Esophagus muscularis mucosa (tissue), 4 donors: ENCODE results near the gene GPR33. TPM values are rescaled to one million over a fixed set of nuclear protein-coding genes. Genes with fewer than 3 reads are reported as not detected.

Experiments used
- DNase-seq: peaks from one replicate; pipeline ENCODE4 v3.0.0-alpha.2; 2017; ENCODE audit errors: extremely low spot score
- H3K27ac ChIP-seq, 4 donors: fragments of 200-600 bp; sonication (generic); replicated peaks in 1 of 4; 1 replicate in 3 of 4; 2 replicates in 1 of 4; pipeline ENCODE4 v1.5.1; 2016 to 2019; ENCODE audit warnings: mild to moderate bottlenecking in 1 of 4
- H3K27me3 ChIP-seq, 4 donors: fragments of 200-600 bp; sonication (generic); one replicate each; pipeline versions ENCODE4 v1.5.1 to v1.6.0; 2016 to 2019
- H3K36me3 ChIP-seq, 4 donors: fragments of 200-600 bp; sonication (generic); one replicate each; pipeline ENCODE4 v1.5.1; 2016 to 2019
- H3K4me1 ChIP-seq, 4 donors: fragments of 200-600 bp; sonication (generic); one replicate each; pipeline ENCODE4 v1.5.1; 2016 to 2019
- H3K4me3 ChIP-seq, 4 donors: fragments of 200-600 bp; sonication (generic); 1 replicate in 2 of 4; 2 replicates in 2 of 4; pipeline ENCODE4 v1.5.1; 2016 to 2019; ENCODE audit warnings: mild to moderate bottlenecking in 4 of 4, moderate library complexity in 1 of 4
- H3K9me3 ChIP-seq, 4 donors: fragments of 200-600 bp; sonication (generic); 1 replicate in 3 of 4; 2 replicates in 1 of 4; pipeline ENCODE4 v1.5.1; 2016 to 2019
- EP300 ChIP-seq: sonication (generic); formaldehyde crosslinking; IDR thresholded peaks from one replicate; pipeline ENCODE4 v1.6.1; 2017; ENCODE audit warnings: antibody characterized with exemption
- POLR2A ChIP-seq: fragments of 450-650 bp; IDR thresholded peaks from one replicate; pipeline ENCODE4 v1.6.1; 2017; ENCODE audit warnings: antibody characterized with exemption, moderate library complexity, mild to moderate bottlenecking, low read depth
- POLR2AphosphoS5 ChIP-seq, 2 donors: sonication (generic); formaldehyde crosslinking; IDR thresholded peaks; one replicate each; pipeline ENCODE4 v1.6.1; 2017; ENCODE audit warnings: antibody characterized with exemption in 2 of 2
- WGBS: methylation state at CpG from one replicate; pipeline ENCODE4 v1.1.5; 2018; 5-methylcytosine and 5-hydroxymethylcytosine counted together
- intact Hi-C: fragments of 100-400 bp; cut with DNase I; formaldehyde crosslinking; loops from one replicate; pipeline ENCODE4 v1.15.1; 2023
- total RNA-seq, 4 donors: library from RNA; depleted of rRNA; stranded (reverse); fragments of >200 nt; gene quantifications; one replicate each; pipeline versions ENCODE4 v1.1.0 to v1.2.1, GENCODE V29; 2016
- TF ChIP-seq, protein P1 (sequence below), 3 experiments: fragments of 200-600 bp in 2 of 3; fragments of 450-650 bp in 1 of 3; sonication (generic) in 2 of 3; IDR thresholded peaks; one replicate each; pipeline ENCODE4 v1.5.1; 2017 to 2019; ENCODE audit warnings: antibody characterized with exemption in 3 of 3, mild to moderate bottlenecking in 2 of 3, moderate library complexity in 1 of 3

Gene GPR33, protein sequence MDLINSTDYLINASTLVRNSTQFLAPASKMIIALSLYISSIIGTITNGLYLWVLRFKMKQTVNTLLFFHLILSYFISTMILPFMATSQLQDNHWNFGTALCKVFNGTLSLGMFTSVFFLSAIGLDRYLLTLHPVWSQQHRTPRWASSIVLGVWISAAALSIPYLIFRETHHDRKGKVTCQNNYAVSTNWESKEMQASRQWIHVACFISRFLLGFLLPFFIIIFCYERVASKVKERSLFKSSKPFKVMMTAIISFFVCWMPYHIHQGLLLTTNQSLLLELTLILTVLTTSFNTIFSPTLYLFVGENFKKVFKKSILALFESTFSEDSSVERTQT
- not detected for total RNA-seq

DNA sequence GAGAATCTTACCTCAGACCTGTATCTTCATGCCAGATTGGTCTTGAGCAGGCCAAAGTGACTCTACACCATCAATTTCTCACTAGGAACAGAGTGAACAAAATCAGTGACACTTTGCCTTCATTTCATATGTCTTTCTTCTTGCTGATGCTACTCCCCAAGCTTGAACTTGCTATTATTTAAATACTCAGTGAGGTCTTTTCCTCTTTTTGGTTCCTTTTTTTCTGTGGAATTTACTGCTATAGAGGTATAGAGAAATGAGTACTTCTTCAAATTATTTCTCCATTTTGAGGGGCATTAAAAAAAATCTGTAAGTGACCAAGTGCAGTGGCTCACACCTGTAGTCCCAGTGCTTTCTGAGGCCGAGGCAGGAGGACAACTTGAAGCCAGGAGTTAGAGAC, at the start of gene GPR33:
Gene GPR33 (minus strand): TSS at position 154 of the 400 bp plus-strand sequence. CDS start 4,074 bp downstream, outside the sequence.
- TF ChIP-seq POLR2AphosphoS5 (IDR thresholded peaks at IDR 0.05): no peak
- TF ChIP-seq, protein P1, sequence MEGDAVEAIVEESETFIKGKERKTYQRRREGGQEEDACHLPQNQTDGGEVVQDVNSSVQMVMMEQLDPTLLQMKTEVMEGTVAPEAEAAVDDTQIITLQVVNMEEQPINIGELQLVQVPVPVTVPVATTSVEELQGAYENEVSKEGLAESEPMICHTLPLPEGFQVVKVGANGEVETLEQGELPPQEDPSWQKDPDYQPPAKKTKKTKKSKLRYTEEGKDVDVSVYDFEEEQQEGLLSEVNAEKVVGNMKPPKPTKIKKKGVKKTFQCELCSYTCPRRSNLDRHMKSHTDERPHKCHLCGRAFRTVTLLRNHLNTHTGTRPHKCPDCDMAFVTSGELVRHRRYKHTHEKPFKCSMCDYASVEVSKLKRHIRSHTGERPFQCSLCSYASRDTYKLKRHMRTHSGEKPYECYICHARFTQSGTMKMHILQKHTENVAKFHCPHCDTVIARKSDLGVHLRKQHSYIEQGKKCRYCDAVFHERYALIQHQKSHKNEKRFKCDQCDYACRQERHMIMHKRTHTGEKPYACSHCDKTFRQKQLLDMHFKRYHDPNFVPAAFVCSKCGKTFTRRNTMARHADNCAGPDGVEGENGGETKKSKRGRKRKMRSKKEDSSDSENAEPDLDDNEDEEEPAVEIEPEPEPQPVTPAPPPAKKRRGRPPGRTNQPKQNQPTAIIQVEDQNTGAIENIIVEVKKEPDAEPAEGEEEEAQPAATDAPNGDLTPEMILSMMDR (IDR thresholded peaks at IDR 0.05): no peak
- TF ChIP-seq POLR2A: no peak
- TF ChIP-seq EP300: no peak

DNA sequence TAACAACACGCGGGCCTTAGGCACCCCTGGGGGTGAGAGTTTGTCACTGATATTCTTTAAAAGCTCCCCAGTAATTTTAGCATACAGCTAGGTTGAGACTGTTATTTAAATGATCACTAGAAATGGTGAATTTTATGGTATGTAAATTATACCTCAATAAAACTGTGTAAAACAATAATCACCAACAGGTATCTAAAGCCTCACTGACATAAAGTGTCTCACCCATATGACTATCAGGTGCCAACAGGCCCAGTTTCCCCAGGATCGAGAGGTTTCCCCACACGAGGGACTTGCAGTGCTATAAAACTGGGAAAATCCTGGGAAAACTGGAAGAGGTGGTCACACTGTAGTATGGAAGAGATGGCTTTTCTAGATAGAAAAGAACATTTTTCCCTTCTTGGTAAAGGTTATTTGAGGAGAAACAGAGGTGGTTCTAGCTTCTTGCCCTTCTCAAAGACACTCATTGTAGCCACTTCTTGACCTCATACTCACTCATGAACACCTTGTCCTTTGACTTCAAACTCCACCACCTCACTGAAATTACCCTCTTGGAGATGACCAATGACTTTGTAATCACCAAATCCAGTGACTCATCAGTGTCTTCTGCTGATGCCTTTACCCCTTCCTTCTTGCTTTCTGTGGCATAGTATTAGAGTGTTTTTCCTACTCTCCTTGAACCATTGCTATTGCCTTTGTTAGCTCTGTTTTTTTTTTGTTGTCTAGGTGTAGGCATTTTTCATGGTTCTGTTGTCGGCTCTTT, 48.5 kb upstream of the GPR33 start:
- H3K9me3 ChIP-seq: no peaks in the 10 kb centered on the region
- H3K4me1 ChIP-seq: no peaks in the 10 kb centered on the region
- intact Hi-C loops: no loop called here
- DNase-seq: no peak
- no peak overlapping the region for H3K27ac ChIP-seq
- 88% methylated on average over 5 of the region's 5 CpGs for whole genome bisulfite sequencing
- no peaks in the 10 kb centered on the region for H3K36me3 ChIP-seq
- H3K27me3 ChIP-seq: no peaks in the 10 kb centered on the region
- TF ChIP-seq EP300 (no peak), POLR2A (no peak), POLR2AphosphoS5 (IDR thresholded peaks at IDR 0.05) (no peak)
- TF ChIP-seq, protein P1 (IDR thresholded peaks at IDR 0.05): no peak
- H3K4me3 ChIP-seq: no peak overlapping the region

More for the DNA sequence above, at the start of gene GPR33:
- no peak within 1 kb of the TSS for H3K27ac ChIP-seq
- 78% methylated on average over 1 of the region's 1 CpG for WGBS
- H3K4me3 ChIP-seq: no peak within 1 kb of the TSS
- intact Hi-C loops: no loop called here
- H3K36me3 ChIP-seq: no peaks in the 10 kb centered on the region
- H3K4me1 ChIP-seq: no peaks in the 10 kb centered on the region
- no peaks in the 10 kb centered on the region for H3K9me3 ChIP-seq
- no peak for DNase-seq
- H3K27me3 ChIP-seq: no peaks in the 10 kb centered on the region

DNA sequence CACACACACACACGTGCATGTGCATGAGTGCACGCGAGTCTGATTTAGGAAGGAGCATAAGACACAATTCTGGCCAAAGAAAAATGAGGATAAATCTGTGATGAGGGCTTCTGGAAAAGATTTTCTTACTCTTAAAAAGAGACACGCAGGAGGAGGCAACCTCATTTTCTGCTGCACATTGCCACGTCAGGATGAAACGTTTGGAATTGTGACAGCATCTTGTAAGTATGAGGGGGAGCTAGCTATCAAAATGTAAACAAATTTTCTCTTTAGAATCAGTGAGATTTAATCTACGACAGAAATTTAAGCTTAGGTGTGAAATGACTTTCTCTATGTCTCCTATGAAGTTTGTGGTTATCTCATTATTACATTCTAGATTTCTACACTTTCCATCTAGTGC, 42.3 kb upstream of the GPR33 start:
- intact Hi-C loops: no loop called here
- TF ChIP-seq EP300: no peak
- TF ChIP-seq, protein P1 (IDR thresholded peaks at IDR 0.05): no peak
- no peak for TF ChIP-seq POLR2AphosphoS5 (IDR thresholded peaks at IDR 0.05)
- no peak for TF ChIP-seq POLR2A
- Histone ChIP-seq H3K4me1 (no peaks in the 10 kb centered on the region), H3K27me3 (no peaks in the 10 kb centered on the region), H3K36me3 (no peaks in the 10 kb centered on the region), H3K4me3 (no peak overlapping the region), H3K27ac (no peak overlapping the region), H3K9me3 (no peaks in the 10 kb centered on the region)
- WGBS: 53% methylated on average over 7 of the region's 7 CpGs
- DNase-seq: no peak

DNA sequence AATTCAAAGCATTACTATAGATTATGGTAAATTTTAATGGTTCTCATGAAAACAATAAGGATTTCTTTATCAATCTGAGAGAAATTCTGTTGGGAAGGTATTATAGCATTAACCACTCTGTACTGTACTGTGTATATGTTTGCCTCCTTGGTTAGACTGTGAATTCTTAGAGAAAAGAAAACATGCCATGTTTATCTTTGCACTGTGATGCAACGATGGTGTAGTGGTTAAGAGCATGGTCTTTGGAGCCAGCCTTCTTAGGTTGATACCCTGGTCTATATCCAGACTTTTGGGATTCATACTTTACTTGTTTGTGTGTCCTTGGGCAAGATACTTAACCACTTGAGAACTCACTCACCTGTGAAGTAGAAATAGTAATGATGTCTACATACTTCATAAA, 41.2 kb upstream of the GPR33 start:
- Histone ChIP-seq H3K27ac (no peak overlapping the region), H3K4me3 (no peak overlapping the region), H3K36me3 (no peaks in the 10 kb centered on the region), H3K27me3 (no peaks in the 10 kb centered on the region), H3K4me1 (no peaks in the 10 kb centered on the region), H3K9me3 (no peaks in the 10 kb centered on the region)
- DNase-seq: no peak
- TF ChIP-seq POLR2AphosphoS5 (IDR thresholded peaks at IDR 0.05): no peak
- no peak for TF ChIP-seq POLR2A
- TF ChIP-seq, protein P1 (IDR thresholded peaks at IDR 0.05): no peak
- TF ChIP-seq EP300: no peak
- intact Hi-C loops: no loop called here
- 68% methylated on average over 1 of the region's 1 CpG for WGBS
